ENCODE data around the gene ATP5PD. TPM values are rescaled to one million over a fixed set of nuclear protein-coding genes. Genes with fewer than 3 reads are reported as not detected.

ATP5PD gene
- total RNA-seq, 4 donors from 2014 or later, result 167 to 312 (median 272) TPM

- Histone ChIP-seq H3K27ac (no peak overlapping the region), H3K4me1 (peaks cover 40% of the 10 kb centered on the region), H3K36me3 (no peaks in the 10 kb centered on the region), H3K4me3 (no peak overlapping the region), H3K27me3 (no peaks in the 10 kb centered on the region), H3K9me3 (no peaks in the 10 kb centered on the region)
- DNase-seq (ENCODE audit: low spot score in 2 of 2), result no peak
- TF ChIP-seq POLR2A (IDR thresholded peaks at IDR 0.05) (no peak), POLR2AphosphoS5 (IDR thresholded peaks at IDR 0.05) (no peak), EP300 (IDR thresholded peaks at IDR 0.05) (no peak)
- TF ChIP-seq, protein P1, sequence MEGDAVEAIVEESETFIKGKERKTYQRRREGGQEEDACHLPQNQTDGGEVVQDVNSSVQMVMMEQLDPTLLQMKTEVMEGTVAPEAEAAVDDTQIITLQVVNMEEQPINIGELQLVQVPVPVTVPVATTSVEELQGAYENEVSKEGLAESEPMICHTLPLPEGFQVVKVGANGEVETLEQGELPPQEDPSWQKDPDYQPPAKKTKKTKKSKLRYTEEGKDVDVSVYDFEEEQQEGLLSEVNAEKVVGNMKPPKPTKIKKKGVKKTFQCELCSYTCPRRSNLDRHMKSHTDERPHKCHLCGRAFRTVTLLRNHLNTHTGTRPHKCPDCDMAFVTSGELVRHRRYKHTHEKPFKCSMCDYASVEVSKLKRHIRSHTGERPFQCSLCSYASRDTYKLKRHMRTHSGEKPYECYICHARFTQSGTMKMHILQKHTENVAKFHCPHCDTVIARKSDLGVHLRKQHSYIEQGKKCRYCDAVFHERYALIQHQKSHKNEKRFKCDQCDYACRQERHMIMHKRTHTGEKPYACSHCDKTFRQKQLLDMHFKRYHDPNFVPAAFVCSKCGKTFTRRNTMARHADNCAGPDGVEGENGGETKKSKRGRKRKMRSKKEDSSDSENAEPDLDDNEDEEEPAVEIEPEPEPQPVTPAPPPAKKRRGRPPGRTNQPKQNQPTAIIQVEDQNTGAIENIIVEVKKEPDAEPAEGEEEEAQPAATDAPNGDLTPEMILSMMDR (IDR thresholded peaks at IDR 0.05), result no peak
- 39% methylated on average over 12 of the region's 17 CpGs for WGBS
Measured at GRCh38 chr17:75078284-75079022, 31.7 kb upstream of the ATP5PD start.

- Histone ChIP-seq H3K4me1 (peaks cover 43% of the 10 kb centered on the region), H3K4me3 (peak overlapping the region; percentile 47), H3K27ac (peak overlapping the region; percentile 42), H3K27me3 (no peaks in the 10 kb centered on the region), H3K36me3 (no peaks in the 10 kb centered on the region), H3K9me3 (no peaks in the 10 kb centered on the region)
- DNase-seq (ENCODE audit: low spot score in 2 of 2), result no peak
- no peak for TF ChIP-seq POLR2A (IDR thresholded peaks at IDR 0.05)
- TF ChIP-seq, protein P1 (IDR thresholded peaks at IDR 0.05), result no peak
- no peak for TF ChIP-seq EP300 (IDR thresholded peaks at IDR 0.05)
- TF ChIP-seq POLR2AphosphoS5 (IDR thresholded peaks at IDR 0.05), result no peak
- 51% methylated on average over 7 of the region's 53 CpGs for WGBS
Measured at GRCh38 chr17:75077496-75078283, 30.9 kb upstream of the ATP5PD start.

DNA sequence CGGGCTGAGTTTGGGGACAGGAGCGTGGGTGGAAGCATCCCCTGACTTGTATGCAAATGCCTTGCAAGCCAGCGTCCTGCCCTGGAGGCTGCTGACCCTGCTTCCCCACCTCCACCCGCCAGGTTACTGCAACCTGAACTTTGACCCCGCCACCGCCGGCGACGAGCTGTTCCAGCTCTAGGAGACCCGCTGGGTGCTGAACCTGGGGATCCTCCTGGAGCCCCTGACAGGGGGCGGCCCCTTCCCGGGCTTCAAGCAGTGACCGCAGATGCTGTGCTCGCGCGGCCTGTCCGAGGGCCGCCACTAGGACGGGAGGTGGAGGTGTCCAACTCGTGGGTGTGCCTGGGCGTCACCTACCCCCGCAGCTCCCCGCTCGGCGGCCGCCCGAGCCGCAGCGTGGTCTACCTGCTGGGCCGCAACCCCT, 30.3 kb upstream of the ATP5PD start:
- no peak for DNase-seq (ENCODE audit: low spot score in 2 of 2)
- WGBS, result 90% methylated on average over 2 of the region's 30 CpGs
- no peak for TF ChIP-seq EP300 (IDR thresholded peaks at IDR 0.05)
- TF ChIP-seq, protein P1 (IDR thresholded peaks at IDR 0.05), result no peak
- no peak for TF ChIP-seq POLR2A (IDR thresholded peaks at IDR 0.05)
- no peak for TF ChIP-seq POLR2AphosphoS5 (IDR thresholded peaks at IDR 0.05)
- Histone ChIP-seq H3K36me3 (no peaks in the 10 kb centered on the region), H3K4me3 (peak overlapping the region; percentile 47), H3K9me3 (no peaks in the 10 kb centered on the region), H3K4me1 (peaks cover 43% of the 10 kb centered on the region), H3K27ac (no peak overlapping the region), H3K27me3 (no peaks in the 10 kb centered on the region)

DNA sequence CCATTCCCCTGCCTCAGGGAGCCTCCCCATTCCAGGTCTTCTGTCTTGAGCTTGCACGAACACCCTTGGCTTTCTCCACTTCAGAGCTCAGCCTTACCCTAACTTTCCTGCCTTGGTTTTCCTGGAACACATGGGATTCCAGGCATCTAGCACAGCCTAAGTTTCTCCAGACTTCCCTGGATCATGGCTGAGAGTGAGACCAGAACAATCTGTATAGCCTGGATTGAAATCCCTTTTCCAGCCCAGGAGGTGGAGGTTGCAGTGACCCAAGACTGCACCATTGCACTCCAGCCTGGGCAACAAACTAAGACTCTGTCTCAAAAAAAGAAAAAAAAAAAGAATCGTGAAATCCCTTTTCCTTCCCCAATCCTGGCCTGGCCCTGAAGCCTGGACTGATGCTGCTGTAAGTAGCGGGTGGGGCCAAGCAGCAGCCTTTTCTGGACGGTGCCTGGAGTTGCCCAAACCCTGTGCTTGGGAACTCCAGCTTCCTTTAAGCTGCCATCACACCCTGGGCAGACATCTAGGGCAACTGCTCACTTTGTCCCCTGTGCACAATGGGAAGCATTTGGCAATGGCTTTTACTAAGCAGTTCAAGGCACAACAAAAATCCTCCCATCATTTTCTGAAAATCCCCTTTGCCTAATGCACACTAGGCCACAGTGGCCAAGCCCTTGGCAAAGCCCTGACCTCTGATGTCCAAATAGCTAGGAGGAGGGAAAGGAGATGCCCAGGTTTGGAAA, 29.0 kb upstream of the ATP5PD start:
- WGBS, result 49% methylated on average over 4 of the region's 4 CpGs

More for the DNA sequence above, 29.0 kb upstream of the ATP5PD start:
- no peak for DNase-seq (ENCODE audit: low spot score in 2 of 2)
- Histone ChIP-seq H3K27me3 (no peaks in the 10 kb centered on the region), H3K9me3 (no peaks in the 10 kb centered on the region), H3K4me1 (peaks cover 43% of the 10 kb centered on the region), H3K4me3 (no peak overlapping the region), H3K27ac (no peak overlapping the region), H3K36me3 (no peaks in the 10 kb centered on the region)
- no peak for TF ChIP-seq POLR2A (IDR thresholded peaks at IDR 0.05)
- no peak for TF ChIP-seq EP300 (IDR thresholded peaks at IDR 0.05)
- TF ChIP-seq, protein P1 (IDR thresholded peaks at IDR 0.05), result no peak
- TF ChIP-seq POLR2AphosphoS5 (IDR thresholded peaks at IDR 0.05), result no peak
